HG02588 (cell line): ENCODE data around the gene SPATA21.
A peak's percentile ranks its signal among the peaks of the same experiment; 100 is the strongest.

Experiments
- ATAC-seq: cut with Tn5 transposase; IDR thresholded peaks from one replicate; pipeline ENCODE4 v1.9.1; 2021; ENCODE audit warnings: mild to moderate bottlenecking, moderate library complexity; ENCODE audit not compliant: unreplicated experiment

Gene SPATA21

GRCh38 chr1:16451841-16452528, 14.8 kb upstream of the SPATA21 start:
- ATAC-seq, result no peak

GRCh38 chr1:16450863-16451481, 13.7 kb upstream of the SPATA21 start:
- no peak for ATAC-seq

GRCh38 chr1:16449666-16450065, 12.4 kb upstream of the SPATA21 start:
- ATAC-seq, result no peak

DNA sequence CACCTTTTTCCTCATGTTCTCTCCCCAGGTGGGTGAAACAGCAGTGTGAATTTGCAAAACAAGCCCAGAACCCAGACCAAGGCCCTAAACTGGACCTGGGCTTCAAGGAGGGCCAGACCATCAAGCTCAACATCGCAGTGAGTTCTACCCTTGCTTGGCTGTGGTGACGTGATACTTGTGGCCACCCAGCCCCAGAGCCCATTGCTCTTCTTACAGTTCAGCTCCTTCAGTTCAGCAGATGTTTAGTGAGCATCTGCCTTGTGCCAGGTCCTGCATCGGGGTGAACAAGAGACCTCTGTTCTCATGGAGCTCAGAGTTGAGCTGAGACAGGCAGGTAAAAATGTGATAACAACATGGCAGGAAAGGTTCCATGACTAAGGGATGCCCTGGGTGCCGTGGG, 11.8 kb upstream of the SPATA21 start:
- no peak for ATAC-seq

GRCh38 chr1:16447641-16448040, 10.4 kb upstream of the SPATA21 start:
- ATAC-seq, result no peak

- no peak for ATAC-seq
These were observed 8.9 kb upstream of the SPATA21 start for GRCh38 chr1:16446116-16446515.

DNA sequence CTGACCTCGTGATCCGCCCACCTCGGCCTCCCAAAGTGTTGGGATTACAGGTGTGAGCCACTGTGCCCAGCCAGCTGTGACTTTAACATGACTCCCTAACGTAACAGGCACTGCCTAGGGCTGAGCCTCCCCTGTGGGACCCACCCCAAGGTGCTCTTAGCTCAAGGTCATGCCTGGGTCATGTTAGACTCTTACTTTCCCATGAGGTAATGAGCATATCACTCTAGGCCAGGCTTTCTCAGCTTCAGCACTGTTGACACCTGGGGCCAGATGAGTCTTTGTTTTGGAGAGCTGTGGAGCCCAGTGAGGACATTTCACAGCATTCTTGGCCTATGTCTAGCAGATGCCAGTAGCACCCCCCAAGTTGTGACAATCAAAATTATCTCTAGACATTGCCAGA, 7.8 kb upstream of the SPATA21 start:
- no peak for ATAC-seq

DNA sequence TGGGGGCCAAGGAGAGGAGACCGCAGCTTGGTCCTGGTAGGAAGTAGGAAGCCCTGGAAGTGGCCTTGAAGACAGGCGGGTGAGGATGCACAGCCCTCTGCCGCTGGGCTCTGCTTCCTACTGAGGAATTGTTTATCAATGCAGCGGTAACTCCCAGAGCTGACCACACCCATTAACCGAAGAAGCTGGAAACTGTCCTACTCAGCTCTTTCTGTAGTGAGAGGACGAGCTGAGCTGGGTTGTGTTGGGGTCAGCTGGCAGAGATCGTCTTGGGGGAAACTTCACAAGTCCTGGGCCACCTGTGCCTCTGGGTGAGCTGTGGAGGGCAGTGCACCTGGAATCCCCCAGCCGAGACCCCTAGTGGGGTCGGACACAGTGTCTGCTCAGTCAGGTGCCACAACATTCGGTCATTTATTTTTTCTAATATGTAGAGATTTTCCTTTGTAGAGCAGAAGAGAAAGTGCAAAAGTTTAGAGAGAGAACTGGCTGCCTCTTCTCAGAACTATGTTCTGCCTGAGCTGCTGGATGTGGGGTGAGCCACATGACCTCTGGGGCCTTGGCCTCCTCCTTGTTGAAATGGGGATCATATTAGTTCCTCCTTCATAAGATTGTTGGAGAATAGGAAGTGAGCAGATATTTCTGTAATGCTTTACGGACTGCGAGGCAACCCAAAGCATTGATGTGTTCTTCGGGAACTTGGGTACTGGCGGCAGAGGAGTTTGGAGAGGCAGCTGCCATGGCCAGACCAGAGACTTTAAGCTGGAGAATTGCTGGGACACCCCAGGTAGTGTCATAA, 6.9 kb upstream of the SPATA21 start:
- no peak for ATAC-seq

DNA sequence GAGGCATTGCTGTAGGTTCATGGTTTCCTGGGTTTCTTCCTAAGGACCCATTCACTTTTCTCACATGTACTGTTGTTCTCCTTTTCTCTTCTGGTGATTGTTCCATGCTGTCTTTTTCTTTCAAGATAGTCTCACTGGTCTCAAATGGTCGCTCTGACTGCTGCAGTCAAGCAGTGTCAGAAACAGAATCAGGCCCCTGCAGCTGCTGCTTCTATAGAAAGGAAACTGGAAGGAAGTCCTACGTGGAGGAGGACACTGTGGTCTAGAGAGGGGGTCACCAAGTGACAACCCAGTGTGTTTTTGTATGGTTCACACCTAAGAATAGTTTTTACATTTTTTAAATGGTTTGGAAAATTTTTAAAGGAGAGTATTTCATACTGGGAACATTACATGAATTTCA, 5.7 kb upstream of the SPATA21 start:
- ATAC-seq, result no peak

DNA sequence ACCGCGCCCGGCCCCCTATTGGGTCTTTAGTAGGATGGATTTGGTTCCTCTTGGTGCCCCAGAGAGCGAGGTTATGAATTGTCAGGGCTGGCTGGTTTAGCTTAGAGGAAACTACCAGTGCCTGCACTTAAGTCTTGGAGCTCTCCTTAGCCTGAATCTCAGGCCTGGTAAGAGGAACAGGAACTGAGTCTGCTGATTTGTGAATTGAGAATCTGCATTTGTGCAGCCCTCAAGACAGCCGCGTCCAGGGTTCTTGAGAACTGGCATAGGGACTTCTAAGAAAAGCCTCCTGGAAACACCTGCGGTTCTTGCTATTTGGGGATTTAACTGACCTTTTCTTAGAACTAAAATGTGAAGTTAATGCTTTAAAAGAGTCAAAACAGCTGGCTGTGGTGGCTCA, 5.0 kb upstream of the SPATA21 start:
- ATAC-seq, result no peak

GRCh38 chr1:16441282-16441665, 4.0 kb upstream of the SPATA21 start:
- no peak for ATAC-seq

DNA sequence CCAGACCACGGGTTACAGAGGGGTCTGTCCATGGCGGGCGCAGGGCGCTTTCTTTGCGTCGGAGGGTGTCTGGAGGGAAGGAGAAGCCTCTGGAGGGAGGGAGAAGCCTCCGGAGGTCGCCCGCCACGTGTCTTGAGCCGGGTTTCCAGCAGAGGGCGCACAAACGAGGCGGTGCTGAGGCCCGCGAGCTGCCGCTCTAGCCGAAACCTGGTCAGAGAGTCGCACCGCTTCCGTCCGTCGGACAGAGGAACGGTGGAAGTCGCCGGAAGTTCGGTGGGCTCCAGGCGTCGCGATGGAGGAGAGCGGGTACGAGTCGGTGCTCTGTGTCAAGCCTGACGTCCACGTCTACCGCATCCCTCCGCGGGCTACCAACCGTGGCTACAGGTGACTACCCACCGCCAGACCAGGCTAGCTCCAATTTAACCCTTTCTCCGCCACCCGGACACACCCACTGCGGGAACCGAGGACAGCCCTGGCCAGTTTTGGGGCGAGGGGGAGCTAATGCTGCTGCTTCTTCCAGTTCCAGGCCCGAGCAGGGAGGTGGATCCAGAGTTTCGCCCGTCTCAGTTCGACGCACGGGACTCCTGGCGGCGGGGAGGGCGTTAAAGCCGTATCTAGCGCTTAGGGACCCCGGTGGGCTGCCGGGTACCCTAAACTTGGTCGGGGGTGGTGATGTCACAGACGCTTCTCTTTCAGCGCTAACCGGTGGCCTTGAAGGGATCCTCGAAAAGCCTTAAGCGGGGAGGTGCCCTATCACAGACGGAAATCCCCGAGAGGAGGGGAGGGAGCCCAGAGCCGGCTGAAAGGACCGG, 3.5 kb upstream of the SPATA21 start, which contains the start of gene NECAP2:
Gene NECAP2, plus strand, starts transcription at position 255 of the 812 bp plus-strand sequence. Its CDS starts 38 bp downstream, at position 293.
- peak; percentile 75 for ATAC-seq

DNA sequence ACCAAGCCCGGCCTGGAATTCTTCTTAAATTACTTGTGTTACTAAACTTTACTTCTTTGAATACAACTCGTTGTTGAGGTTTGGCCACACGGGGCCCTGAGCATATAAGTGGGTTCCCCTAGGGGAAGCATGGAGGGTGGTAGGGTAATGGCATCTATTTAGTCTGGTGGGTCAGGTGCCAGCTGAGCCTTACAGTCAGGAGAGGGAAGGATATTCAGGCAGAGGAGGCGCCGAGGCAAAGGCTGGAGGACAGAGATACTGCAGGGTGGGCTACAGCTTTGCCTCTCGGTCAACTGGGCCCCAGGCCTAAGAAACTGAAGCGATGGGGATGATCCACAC, 2.9 kb upstream of the SPATA21 start:
- ATAC-seq, result no peak

GRCh38 chr1:16438924-16439323, 1.7 kb upstream of the SPATA21 start:
- ATAC-seq, result no peak

DNA sequence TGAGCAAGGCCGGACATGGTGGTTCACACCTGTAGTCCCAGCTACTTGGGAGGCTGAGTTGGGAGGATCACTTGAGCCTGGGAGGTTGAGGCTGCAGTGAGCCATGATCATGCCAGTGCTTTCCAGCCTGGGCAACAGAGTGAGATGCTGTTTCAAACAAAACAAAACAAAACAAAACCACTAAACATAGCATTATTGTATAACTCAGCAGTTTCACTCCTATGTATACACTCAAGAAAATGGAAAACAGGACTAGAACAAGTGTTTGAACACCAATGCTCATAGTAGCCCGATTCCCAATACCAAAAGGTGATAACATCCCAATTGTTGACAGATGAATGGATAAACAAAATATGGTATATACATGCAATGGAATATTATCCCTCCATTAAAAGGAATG, 1.3 kb upstream of the SPATA21 start:
- no peak for ATAC-seq

- ATAC-seq, result no peak
These were observed 2.7 kb downstream of the SPATA21 start for GRCh38 chr1:16434501-16434900.

DNA sequence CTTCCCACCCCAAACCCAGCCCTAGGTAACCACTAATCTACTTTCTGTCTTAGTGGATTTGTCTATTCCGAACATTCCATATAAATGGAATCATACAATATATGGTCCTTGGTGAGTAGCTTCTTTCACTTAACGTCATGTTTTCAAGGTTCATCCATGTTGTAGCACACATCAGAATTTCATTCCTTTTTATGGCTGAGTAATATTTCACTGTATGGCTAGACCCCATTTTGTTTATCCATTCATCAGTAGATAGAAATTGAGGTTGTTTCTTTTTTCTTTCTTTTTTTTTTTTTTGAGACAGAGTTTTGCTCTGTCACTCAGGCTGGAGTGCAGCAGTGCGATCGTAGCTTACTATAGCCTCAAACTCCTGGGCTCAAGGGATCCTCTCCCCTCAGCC, 3.2 kb downstream of the SPATA21 start:
- no peak for ATAC-seq

- ATAC-seq, result no peak
These were observed 4.2 kb downstream of the SPATA21 start for GRCh38 chr1:16433030-16433429.

GRCh38 chr1:16430606-16431005, 6.6 kb downstream of the SPATA21 start:
- ATAC-seq, result no peak

DNA sequence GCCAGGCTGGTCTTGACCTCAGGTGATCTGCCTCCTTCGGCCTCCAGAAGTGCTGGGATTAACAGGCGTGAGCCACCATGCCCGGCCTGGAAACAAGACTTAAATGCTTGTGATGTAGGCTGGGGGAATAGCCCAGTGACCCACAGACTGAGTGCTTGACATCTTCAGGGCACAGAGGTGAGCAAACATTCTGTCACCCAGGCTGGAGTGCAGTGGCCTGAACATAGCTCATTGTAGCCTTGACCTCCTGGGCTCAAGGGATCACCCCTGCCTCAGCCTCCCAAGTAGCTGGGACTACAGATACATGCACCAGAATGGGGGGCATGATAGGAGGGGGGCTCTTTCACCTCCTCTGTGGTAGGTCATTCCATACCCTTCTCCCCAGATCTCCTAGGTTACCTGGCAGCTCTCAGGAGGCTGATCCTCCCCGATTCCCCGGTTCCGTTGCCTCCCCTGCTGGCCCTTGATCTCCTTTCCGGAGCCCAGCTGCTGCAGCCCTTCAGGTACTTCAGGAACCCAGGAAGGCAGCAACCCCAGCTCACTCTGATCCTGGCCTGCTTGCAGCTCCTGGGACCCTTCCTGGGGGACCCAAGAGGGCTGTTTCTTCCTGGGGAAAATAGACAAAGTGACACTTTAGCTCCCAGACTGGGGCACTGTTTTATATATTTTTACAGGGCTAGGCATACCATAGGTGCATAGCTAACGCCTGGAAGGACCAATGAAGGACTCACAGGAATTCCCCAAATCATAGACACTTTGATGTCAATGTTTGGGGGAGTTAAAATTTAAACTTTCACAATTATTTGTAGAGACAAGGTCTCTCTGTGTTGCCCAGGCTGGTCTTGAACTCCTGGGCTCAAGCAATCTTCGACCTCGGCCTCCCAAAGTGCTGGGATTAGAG, 11.8 kb downstream of the SPATA21 start:
- no peak for ATAC-seq
